Uterus (tissue), 4 donors: ENCODE measurements around the gene ZNF574. TPM values are rescaled to one million over a fixed set of nuclear protein-coding genes. Genes with fewer than 3 reads are reported as not detected.

ENCODE experiments used
- DNase-seq, 2 donors: peaks; one replicate each; pipeline ENCODE4 v3.0.0-alpha.2; 2019 to 2020
- H3K27ac ChIP-seq, 2 donors: fragments of 200-600 bp; sonication (generic); 1 replicate in 1 of 2; 2 replicates in 1 of 2; pipeline ENCODE4 v1.5.1; 2016 to 2018
- H3K27me3 ChIP-seq, 2 donors: fragments of 200-600 bp; sonication (generic); one replicate each; pipeline ENCODE4 v1.5.1; 2018 to 2019; ENCODE audit warnings: control low read depth in 1 of 2
- H3K36me3 ChIP-seq, 2 donors: fragments of 200-600 bp; sonication (generic); one replicate each; pipeline ENCODE4 v1.5.1; 2019; ENCODE audit warnings: control low read depth in 1 of 2
- H3K4me1 ChIP-seq, 2 donors: fragments of 200-600 bp; sonication (generic); one replicate each; pipeline ENCODE4 v1.5.1; 2018 to 2019; ENCODE audit warnings: control low read depth in 1 of 2
- H3K4me3 ChIP-seq, 2 donors: fragments of 200-600 bp; sonication (generic); 1 replicate in 1 of 2; 2 replicates in 1 of 2; pipeline ENCODE4 v1.5.1; 2018 to 2019; ENCODE audit warnings: mild to moderate bottlenecking in 1 of 2
- H3K9me3 ChIP-seq, 2 donors: fragments of 200-600 bp; sonication (generic); one replicate each; pipeline ENCODE4 v1.5.1; 2019; ENCODE audit warnings: control low read depth in 1 of 2
- CTCF ChIP-seq, 4 experiments: fragments of 200-600 bp in 2 of 4; fragments of 450-650 bp in 2 of 4; sonication (generic) in 2 of 4; IDR thresholded peaks; one replicate each; pipeline ENCODE4 v1.5.1; 2016 to 2019; ENCODE audit warnings: antibody characterized with exemption in 4 of 4, mild to moderate bottlenecking in 2 of 4, moderate library complexity in 1 of 4
- POLR2A ChIP-seq, 2 donors: fragments of 450-650 bp; IDR thresholded peaks; one replicate each; pipeline ENCODE4 v1.6.1; 2016; ENCODE audit warnings: antibody characterized with exemption in 2 of 2, mild to moderate bottlenecking in 1 of 2, moderate library complexity in 1 of 2
- intact Hi-C: fragments of 100-400 bp; cut with DNase I; formaldehyde crosslinking; loops from one replicate; pipeline ENCODE4 v1.15.1; 2023; ENCODE audit warnings: low total_unique reads
- total RNA-seq, 4 donors: library from RNA; depleted of rRNA in 3 of 4; stranded (reverse); fragments of >200 nt in 3 of 4; gene quantifications; one replicate each; pipeline versions ENCODE4 v1.1.0 to v1.2.4, GENCODE V29; 2014 to 2023
- donor health status: DM: yes; HTN: yes; CAD: no.

Gene ZNF574
- total RNA-seq, 4 donors from 2014 or later, result 5.6 to 19.9 (median 14.1) TPM

- intact Hi-C loops, result no loop called here
- no peaks in the 10 kb centered on the region for H3K9me3 ChIP-seq
- H3K4me1 ChIP-seq, result no peaks in the 10 kb centered on the region
- no peaks in the 10 kb centered on the region for H3K27me3 ChIP-seq
- DNase-seq, result peak in 1 of 2 donors; percentile 48
- no peak overlapping the region for H3K4me3 ChIP-seq
- TF ChIP-seq CTCF (IDR thresholded peaks at IDR 0.05) (no peak), POLR2A (IDR thresholded peaks at IDR 0.05) (no peak)
- H3K27ac ChIP-seq, result peak overlapping the region; percentile 34 to 41
- no peaks in the 10 kb centered on the region for H3K36me3 ChIP-seq
Observed at GRCh38 chr19:42091742-42092141, 15.8 kb downstream of the ZNF574 start.

GRCh38 chr19:42092350-42092749 lies 16.4 kb downstream of the ZNF574 start:
- Histone ChIP-seq H3K4me1 (no peaks in the 10 kb centered on the region), H3K27ac (peak overlapping the region; percentile 34 to 41), H3K36me3 (no peaks in the 10 kb centered on the region), H3K4me3 (no peak overlapping the region), H3K9me3 (no peaks in the 10 kb centered on the region), H3K27me3 (no peaks in the 10 kb centered on the region)
- intact Hi-C loops, result no loop called here
- DNase-seq, result peak in 1 of 2 donors; percentile 55
- TF ChIP-seq CTCF (IDR thresholded peaks at IDR 0.05) (peak; percentile 4 to 45 (median 18)), POLR2A (IDR thresholded peaks at IDR 0.05) (no peak)

GRCh38 chr19:42093505-42093904 lies 17.5 kb downstream of the ZNF574 start:
- Histone ChIP-seq H3K27ac (no peak overlapping the region), H3K4me3 (no peak overlapping the region), H3K9me3 (no peaks in the 10 kb centered on the region), H3K4me1 (no peaks in the 10 kb centered on the region), H3K36me3 (no peaks in the 10 kb centered on the region), H3K27me3 (no peaks in the 10 kb centered on the region)
- DNase-seq, result no peak
- intact Hi-C loops, result no loop called here
- no peak for TF ChIP-seq CTCF (IDR thresholded peaks at IDR 0.05)
- TF ChIP-seq POLR2A (IDR thresholded peaks at IDR 0.05), result no peak

- Histone ChIP-seq H3K4me1 (no peaks in the 10 kb centered on the region), H3K27ac (no peak overlapping the region)
- TF ChIP-seq POLR2A (IDR thresholded peaks at IDR 0.05), result no peak
- no peak for TF ChIP-seq CTCF (IDR thresholded peaks at IDR 0.05)
Observed at GRCh38 chr19:42093926-42094325, 18.0 kb downstream of the ZNF574 start.

GRCh38 chr19:42095142-42095813 lies 19.3 kb downstream of the ZNF574 start:
- Histone ChIP-seq H3K36me3 (no peaks in the 10 kb centered on the region), H3K9me3 (no peaks in the 10 kb centered on the region), H3K27me3 (no peaks in the 10 kb centered on the region), H3K4me1 (no peaks in the 10 kb centered on the region), H3K4me3 (no peak overlapping the region), H3K27ac (no peak overlapping the region)
- DNase-seq, result no peak
- intact Hi-C loops, result no loop called here
- TF ChIP-seq CTCF (IDR thresholded peaks at IDR 0.05) (no peak), POLR2A (IDR thresholded peaks at IDR 0.05) (no peak)

More at GRCh38 chr19:42093926-42094325, 18.0 kb downstream of the ZNF574 start:
- intact Hi-C loops, result no loop called here
- Histone ChIP-seq H3K27me3 (no peaks in the 10 kb centered on the region), H3K36me3 (no peaks in the 10 kb centered on the region), H3K4me3 (no peak overlapping the region), H3K9me3 (no peaks in the 10 kb centered on the region)
- DNase-seq, result no peak
